GM19452 (cell line): ENCODE data around the gene THEM5.

Source experiments
- ATAC-seq: cut with Tn5 transposase; IDR thresholded peaks from one replicate; pipeline ENCODE4 v1.9.1; 2021; ENCODE audit not compliant: unreplicated experiment

The THEM5 gene

GRCh38 chr1:151840421-151840820, 13.1 kb downstream of the THEM5 start:
- ATAC-seq, result no peak

- ATAC-seq, result no peak
Observed at GRCh38 chr1:151839457-151840403, 13.8 kb downstream of the THEM5 start, which contains the start of gene C2CD4D. C2CD4D (minus strand) TSS chr1:151839820; CDS start chr1:151838989, 831 bp downstream.

GRCh38 chr1:151839082-151839412, 14.5 kb downstream of the THEM5 start:
- ATAC-seq, result no peak

GRCh38 chr1:151838222-151839081, 15.1 kb downstream of the THEM5 start:
- ATAC-seq, result no peak

GRCh38 chr1:151837884-151838221, 15.7 kb downstream of the THEM5 start:
- no peak for ATAC-seq

GRCh38 chr1:151837197-151837596, 16.3 kb downstream of the THEM5 start:
- no peak for ATAC-seq

GRCh38 chr1:151835596-151835995, 17.9 kb downstream of the THEM5 start:
- no peak for ATAC-seq

GRCh38 chr1:151834239-151834638, 19.3 kb downstream of the THEM5 start:
- ATAC-seq, result no peak

- ATAC-seq, result no peak
Observed at GRCh38 chr1:151833172-151833900, 20.2 kb downstream of the THEM5 start.

GRCh38 chr1:151832318-151832980, 21.1 kb downstream of the THEM5 start:
- no peak for ATAC-seq

GRCh38 chr1:151831605-151832004, 21.9 kb downstream of the THEM5 start, which contains the start of gene RORC:
RORC (minus strand) TSS chr1:151831802; CDS start chr1:151831764, 38 bp downstream.
- ATAC-seq, result no peak

GRCh38 chr1:151831256-151831591, 22.3 kb downstream of the THEM5 start:
- ATAC-seq, result no peak

GRCh38 chr1:151830055-151830454, 23.5 kb downstream of the THEM5 start:
- ATAC-seq, result no peak

GRCh38 chr1:151829352-151830046, 24.0 kb downstream of the THEM5 start:
- no peak for ATAC-seq

- no peak for ATAC-seq
Observed at GRCh38 chr1:151828921-151829320, 24.6 kb downstream of the THEM5 start.

GRCh38 chr1:151827853-151828252, 25.7 kb downstream of the THEM5 start:
- no peak for ATAC-seq

- no peak for ATAC-seq
Observed at GRCh38 chr1:151825751-151826660, 27.5 kb downstream of the THEM5 start.

- ATAC-seq, result no peak
Observed at GRCh38 chr1:151825204-151825603, 28.3 kb downstream of the THEM5 start.

- no peak for ATAC-seq
Observed at GRCh38 chr1:151823175-151823574, 30.3 kb downstream of the THEM5 start.
